HepG2 (cell line): Measurements from ENCODE around the gene DENND4B. TPM values are rescaled to one million over a fixed set of nuclear protein-coding genes. Genes with fewer than 3 reads are reported as not detected.

Experiments used
- GZF1 ChIP-seq: sonication (generic); formaldehyde crosslinking; IDR thresholded peaks from 2 replicates; pipeline ENCODE4 v1.5.1; 2020; ENCODE audit warnings: mild to moderate bottlenecking, missing genetic modification reagents
- KDM1A ChIP-seq: IDR thresholded peaks from 2 replicates; pipeline ENCODE4 v1.6.1; 2016; ENCODE audit warnings: missing compliant biosample characterization
- KLF15 ChIP-seq: sonication (generic); formaldehyde crosslinking; IDR thresholded peaks from 2 replicates; pipeline ENCODE4 v1.8.1; 2023; ENCODE audit warnings: borderline replicate concordance, mild to moderate bottlenecking, inconsistent platforms, missing genetic modification reagents, mixed read lengths
- MXD1 ChIP-seq: sonication (generic); formaldehyde crosslinking; IDR thresholded peaks from 2 replicates; pipeline ENCODE4 v1.4.0; 2020; ENCODE audit warnings: mild to moderate bottlenecking, missing genetic modification reagents
- PAXIP1 ChIP-seq: sonication (generic); formaldehyde crosslinking; conservative IDR thresholded peaks from 2 replicates; pipeline ENCODE4 v1.4.0; 2020; ENCODE audit warnings: mild to moderate bottlenecking, missing genetic modification reagents, moderate library complexity
- POLR2AphosphoS5 ChIP-seq: IDR thresholded peaks from 2 replicates; pipeline ENCODE4 v1.6.1; 2012; ENCODE audit warnings: low read depth, low read length
- SETDB1 ChIP-seq: sonication (generic); formaldehyde crosslinking; IDR thresholded peaks from 2 replicates; pipeline ENCODE4 v1.5.1; 2020; ENCODE audit warnings: missing genetic modification reagents, mild to moderate bottlenecking, borderline replicate concordance
- TSC22D2 ChIP-seq: sonication (generic); formaldehyde crosslinking; IDR thresholded peaks from 2 replicates; pipeline ENCODE4 v1.5.1; 2020; ENCODE audit warnings: missing genetic modification reagents, mild to moderate bottlenecking, borderline replicate concordance
- ZBTB20 ChIP-seq: sonication (generic); formaldehyde crosslinking; IDR thresholded peaks from 2 replicates; pipeline ENCODE4 v1.8.1; 2023; ENCODE audit warnings: missing genetic modification reagents, low read depth, mild to moderate bottlenecking, borderline replicate concordance
- ZNF207 ChIP-seq: fragments of 450-650 bp; IDR thresholded peaks from 2 replicates; pipeline ENCODE4 v1.6.1; 2016; ENCODE audit warnings: antibody characterized with exemption, borderline replicate concordance
- ZSCAN31 ChIP-seq: sonication (generic); formaldehyde crosslinking; IDR thresholded peaks from 2 replicates; pipeline ENCODE4 v1.5.0; 2020; ENCODE audit warnings: low read depth, mild to moderate bottlenecking, missing genetic modification reagents
- polyA plus RNA-seq, 8 experiments: library from polyadenylated mRNA; depleted of rRNA in 3 of 8; stranded (reverse) in 7 of 8; unstranded in 1 of 8; fragments of >200 nt; fragmentation: Illumina TruSeq in 4 of 8; extraction: Trizol in 4 of 8; gene quantifications; 2 replicates each; pipeline versions ENCODE4 v1.2.1 to v1.2.3, GENCODE V29; 2011 to 2016; ENCODE audit warnings: low read depth in 4 of 8, missing spikeins in 1 of 8, mixed read lengths in 1 of 8; ENCODE audit not compliant: insufficient read depth in 1 of 8
- total RNA-seq, 5 experiments: library from RNA; depleted of rRNA; stranded (reverse); fragments of >200 nt; fragmentation: Illumina TruSeq; extraction: Trizol; gene quantifications; 2 replicates each; pipeline ENCODE4 v1.2.3, GENCODE V29; 2016; ENCODE audit warnings: low read depth in 1 of 5
- TF ChIP-seq, protein P1 (sequence below): sonication (generic); formaldehyde crosslinking; IDR thresholded peaks from 2 replicates; pipeline ENCODE4 v1.4.0; 2020; ENCODE audit warnings: mild to moderate bottlenecking, missing genetic modification reagents
- TF ChIP-seq, protein P2 (sequence below): fragments of 450-650 bp; IDR thresholded peaks from 2 replicates; pipeline ENCODE4 v1.6.1; 2017; ENCODE audit warnings: mild to moderate bottlenecking

DENND4B gene
- total and polyA plus RNA-seq, 2 of the 13 experiments (the other 11 are each of a cell fraction or from before 2014, with no cell fraction given), result 15.1 to 20.3 TPM

DNA sequence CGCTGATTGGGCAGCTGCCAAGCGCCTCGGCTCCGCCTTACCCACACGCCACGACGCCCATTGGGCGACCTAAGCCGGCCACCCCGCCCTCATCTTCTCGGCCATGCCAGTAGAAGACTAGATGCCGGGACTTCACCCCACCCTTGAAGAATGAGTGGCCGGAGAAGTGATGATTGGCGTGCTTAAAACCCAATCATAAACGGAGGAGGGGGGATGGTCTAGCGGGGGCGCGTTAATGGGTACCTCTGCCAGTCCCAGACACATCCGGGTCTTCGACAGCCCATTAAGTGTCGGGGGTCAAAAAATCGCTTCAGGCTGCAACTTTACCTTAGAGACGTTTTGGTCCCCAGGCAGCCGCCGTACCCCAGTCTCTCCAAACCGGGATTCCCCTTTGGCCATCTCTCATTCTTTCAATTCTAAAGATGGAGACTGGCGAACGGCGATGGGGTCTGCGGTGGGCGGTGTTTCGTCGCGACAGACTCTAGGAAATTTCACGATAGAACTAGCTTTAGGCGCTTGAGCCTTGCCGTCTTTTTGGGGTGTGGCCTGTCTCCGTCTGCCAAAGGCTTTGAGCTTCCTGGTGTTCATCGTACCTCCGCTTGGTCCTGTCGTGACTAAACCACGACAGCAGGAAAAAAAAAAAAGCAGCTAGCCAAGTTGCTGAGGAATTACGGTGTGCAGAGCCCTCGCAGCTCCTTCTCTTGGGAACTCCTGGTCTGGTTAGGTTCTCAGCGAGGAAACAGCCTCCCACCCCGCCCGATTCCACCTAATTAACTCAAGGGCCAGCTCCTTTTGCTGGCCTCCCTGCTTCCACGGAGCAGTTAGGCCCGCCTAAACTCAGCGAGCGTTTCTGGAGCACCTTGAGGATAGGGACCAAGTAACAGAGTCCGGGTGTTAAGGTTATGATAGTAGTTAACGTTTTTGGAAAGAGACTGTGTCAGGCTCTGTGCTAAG, 23.3 kb downstream of the DENND4B start, which contains the start of gene GATAD2B (continued):
- TF ChIP-seq, protein P1, sequence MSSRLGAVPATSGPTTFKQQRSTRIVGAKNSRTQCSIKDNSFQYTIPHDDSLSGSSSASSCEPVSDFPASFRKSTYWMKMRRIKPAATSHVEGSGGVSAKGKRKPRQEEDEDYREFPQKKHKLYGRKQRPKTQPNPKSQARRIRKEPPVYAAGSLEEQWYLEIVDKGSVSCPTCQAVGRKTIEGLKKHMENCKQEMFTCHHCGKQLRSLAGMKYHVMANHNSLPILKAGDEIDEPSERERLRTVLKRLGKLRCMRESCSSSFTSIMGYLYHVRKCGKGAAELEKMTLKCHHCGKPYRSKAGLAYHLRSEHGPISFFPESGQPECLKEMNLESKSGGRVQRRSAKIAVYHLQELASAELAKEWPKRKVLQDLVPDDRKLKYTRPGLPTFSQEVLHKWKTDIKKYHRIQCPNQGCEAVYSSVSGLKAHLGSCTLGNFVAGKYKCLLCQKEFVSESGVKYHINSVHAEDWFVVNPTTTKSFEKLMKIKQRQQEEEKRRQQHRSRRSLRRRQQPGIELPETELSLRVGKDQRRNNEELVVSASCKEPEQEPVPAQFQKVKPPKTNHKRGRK, result no peak
- TF ChIP-seq TSC22D2 (no peak), PAXIP1 (CRISPR knock-in tag) (no peak), SETDB1 (no peak), ZSCAN31 (CRISPR knock-in tag) (no peak), POLR2AphosphoS5 (peak; percentile 78), KDM1A (CRISPR knock-in tag) (no peak; the same call in 1 of the 2 replicates), GZF1 (CRISPR knock-in tag) (no peak), ZBTB20 (CRISPR knock-in tag) (0 out of 2 replicates have a peak, but pooled peaks have one; percentile 44), ZNF207 (no peak), MXD1 (CRISPR knock-in tag) (no peak), KLF15 (CRISPR knock-in tag) (no peak)
- TF ChIP-seq, protein P2, sequence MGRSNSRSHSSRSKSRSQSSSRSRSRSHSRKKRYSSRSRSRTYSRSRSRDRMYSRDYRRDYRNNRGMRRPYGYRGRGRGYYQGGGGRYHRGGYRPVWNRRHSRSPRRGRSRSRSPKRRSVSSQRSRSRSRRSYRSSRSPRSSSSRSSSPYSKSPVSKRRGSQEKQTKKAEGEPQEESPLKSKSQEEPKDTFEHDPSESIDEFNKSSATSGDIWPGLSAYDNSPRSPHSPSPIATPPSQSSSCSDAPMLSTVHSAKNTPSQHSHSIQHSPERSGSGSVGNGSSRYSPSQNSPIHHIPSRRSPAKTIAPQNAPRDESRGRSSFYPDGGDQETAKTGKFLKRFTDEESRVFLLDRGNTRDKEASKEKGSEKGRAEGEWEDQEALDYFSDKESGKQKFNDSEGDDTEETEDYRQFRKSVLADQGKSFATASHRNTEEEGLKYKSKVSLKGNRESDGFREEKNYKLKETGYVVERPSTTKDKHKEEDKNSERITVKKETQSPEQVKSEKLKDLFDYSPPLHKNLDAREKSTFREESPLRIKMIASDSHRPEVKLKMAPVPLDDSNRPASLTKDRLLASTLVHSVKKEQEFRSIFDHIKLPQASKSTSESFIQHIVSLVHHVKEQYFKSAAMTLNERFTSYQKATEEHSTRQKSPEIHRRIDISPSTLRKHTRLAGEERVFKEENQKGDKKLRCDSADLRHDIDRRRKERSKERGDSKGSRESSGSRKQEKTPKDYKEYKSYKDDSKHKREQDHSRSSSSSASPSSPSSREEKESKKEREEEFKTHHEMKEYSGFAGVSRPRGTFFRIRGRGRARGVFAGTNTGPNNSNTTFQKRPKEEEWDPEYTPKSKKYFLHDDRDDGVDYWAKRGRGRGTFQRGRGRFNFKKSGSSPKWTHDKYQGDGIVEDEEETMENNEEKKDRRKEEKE, result no peak
